ENCODE results near the gene FOXN4. TPM values are rescaled to one million over a fixed set of nuclear protein-coding genes. Genes with fewer than 3 reads are reported as not detected.

Gene FOXN4
- polyA plus RNA-seq, 1 donor from 2014 or later = 0.14 TPM

DNA sequence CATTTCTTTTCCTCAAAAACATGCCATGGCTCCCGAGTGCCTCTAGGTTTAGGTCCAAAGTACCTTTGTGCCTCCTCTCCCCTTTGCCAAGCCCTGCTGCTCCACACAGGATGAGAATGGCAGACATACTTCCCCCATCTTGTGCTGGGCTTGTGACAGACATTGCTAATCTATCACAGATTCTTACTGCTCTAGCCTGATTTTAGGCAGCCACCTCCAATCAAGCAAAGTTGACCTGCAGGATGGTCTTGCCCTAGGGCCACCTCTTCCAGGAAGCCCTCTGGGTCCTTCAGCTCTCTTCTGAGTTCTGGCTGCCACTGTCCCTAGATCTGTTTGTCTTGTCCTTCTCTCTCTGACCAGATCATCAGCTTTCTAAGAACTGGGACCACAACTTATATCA lies 20.5 kb downstream of the FOXN4 start:
- Histone ChIP-seq H3K4me2 (ENCODE audit: low read length) (no peak overlapping the region), H3K27me3 (ENCODE audit: insufficient read depth, low read depth, low read length) (no peaks in the 10 kb centered on the region), H3K9me2 (ENCODE audit: insufficient read depth, low read length) (no peaks in the 10 kb centered on the region), H3K9me3 (ENCODE audit: low read length) (no peaks in the 10 kb centered on the region), H3K9ac (ENCODE audit: low read length) (no peak overlapping the region), H3K4me3 (ENCODE audit: low read length) (no peak overlapping the region), H3K36me3 (ENCODE audit: insufficient read depth, low read length) (no peaks in the 10 kb centered on the region), H3K79me2 (replicated peaks; ENCODE audit: insufficient read depth, low read length) (no peaks in the 10 kb centered on the region), H3K27ac (ENCODE audit: low read length) (no peak overlapping the region), H3F3A (ENCODE audit: insufficient read depth, low read length, poor library complexity, severe bottlenecking) (no peaks in the 10 kb centered on the region), H2AFZ (ENCODE audit: low read depth, low read length) (no peak overlapping the region), H4K20me1 (ENCODE audit: insufficient read depth) (no peaks in the 10 kb centered on the region)
- TF ChIP-seq TAF1 (IDR thresholded peaks at IDR 0.05; ENCODE audit: low read depth) (no peak), EP300 (conservative IDR thresholded peaks at IDR 0.05; ENCODE audit: poor library complexity, severe bottlenecking) (no peak), RAD21 (conservative IDR thresholded peaks at IDR 0.05) (no peak), POLR2AphosphoS5 (IDR thresholded peaks at IDR 0.05) (no peak), EZH2 (IDR thresholded peaks at IDR 0.05; ENCODE audit: borderline replicate concordance, insufficient read depth, low read length, poor library complexity, severe bottlenecking) (no peak), MXI1 (conservative IDR thresholded peaks at IDR 0.05; ENCODE audit: poor library complexity, severe bottlenecking) (no peak), SMC3 (conservative IDR thresholded peaks at IDR 0.05; ENCODE audit: poor library complexity) (no peak)
- TF ChIP-seq, protein P1, sequence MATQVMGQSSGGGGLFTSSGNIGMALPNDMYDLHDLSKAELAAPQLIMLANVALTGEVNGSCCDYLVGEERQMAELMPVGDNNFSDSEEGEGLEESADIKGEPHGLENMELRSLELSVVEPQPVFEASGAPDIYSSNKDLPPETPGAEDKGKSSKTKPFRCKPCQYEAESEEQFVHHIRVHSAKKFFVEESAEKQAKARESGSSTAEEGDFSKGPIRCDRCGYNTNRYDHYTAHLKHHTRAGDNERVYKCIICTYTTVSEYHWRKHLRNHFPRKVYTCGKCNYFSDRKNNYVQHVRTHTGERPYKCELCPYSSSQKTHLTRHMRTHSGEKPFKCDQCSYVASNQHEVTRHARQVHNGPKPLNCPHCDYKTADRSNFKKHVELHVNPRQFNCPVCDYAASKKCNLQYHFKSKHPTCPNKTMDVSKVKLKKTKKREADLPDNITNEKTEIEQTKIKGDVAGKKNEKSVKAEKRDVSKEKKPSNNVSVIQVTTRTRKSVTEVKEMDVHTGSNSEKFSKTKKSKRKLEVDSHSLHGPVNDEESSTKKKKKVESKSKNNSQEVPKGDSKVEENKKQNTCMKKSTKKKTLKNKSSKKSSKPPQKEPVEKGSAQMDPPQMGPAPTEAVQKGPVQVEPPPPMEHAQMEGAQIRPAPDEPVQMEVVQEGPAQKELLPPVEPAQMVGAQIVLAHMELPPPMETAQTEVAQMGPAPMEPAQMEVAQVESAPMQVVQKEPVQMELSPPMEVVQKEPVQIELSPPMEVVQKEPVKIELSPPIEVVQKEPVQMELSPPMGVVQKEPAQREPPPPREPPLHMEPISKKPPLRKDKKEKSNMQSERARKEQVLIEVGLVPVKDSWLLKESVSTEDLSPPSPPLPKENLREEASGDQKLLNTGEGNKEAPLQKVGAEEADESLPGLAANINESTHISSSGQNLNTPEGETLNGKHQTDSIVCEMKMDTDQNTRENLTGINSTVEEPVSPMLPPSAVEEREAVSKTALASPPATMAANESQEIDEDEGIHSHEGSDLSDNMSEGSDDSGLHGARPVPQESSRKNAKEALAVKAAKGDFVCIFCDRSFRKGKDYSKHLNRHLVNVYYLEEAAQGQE (IDR thresholded peaks at IDR 0.05; ENCODE audit: borderline replicate concordance) = no peak
- TF ChIP-seq, protein P2, sequence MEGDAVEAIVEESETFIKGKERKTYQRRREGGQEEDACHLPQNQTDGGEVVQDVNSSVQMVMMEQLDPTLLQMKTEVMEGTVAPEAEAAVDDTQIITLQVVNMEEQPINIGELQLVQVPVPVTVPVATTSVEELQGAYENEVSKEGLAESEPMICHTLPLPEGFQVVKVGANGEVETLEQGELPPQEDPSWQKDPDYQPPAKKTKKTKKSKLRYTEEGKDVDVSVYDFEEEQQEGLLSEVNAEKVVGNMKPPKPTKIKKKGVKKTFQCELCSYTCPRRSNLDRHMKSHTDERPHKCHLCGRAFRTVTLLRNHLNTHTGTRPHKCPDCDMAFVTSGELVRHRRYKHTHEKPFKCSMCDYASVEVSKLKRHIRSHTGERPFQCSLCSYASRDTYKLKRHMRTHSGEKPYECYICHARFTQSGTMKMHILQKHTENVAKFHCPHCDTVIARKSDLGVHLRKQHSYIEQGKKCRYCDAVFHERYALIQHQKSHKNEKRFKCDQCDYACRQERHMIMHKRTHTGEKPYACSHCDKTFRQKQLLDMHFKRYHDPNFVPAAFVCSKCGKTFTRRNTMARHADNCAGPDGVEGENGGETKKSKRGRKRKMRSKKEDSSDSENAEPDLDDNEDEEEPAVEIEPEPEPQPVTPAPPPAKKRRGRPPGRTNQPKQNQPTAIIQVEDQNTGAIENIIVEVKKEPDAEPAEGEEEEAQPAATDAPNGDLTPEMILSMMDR (IDR thresholded peaks at IDR 0.05; ENCODE audit: poor library complexity, severe bottlenecking) = no peak

DNA sequence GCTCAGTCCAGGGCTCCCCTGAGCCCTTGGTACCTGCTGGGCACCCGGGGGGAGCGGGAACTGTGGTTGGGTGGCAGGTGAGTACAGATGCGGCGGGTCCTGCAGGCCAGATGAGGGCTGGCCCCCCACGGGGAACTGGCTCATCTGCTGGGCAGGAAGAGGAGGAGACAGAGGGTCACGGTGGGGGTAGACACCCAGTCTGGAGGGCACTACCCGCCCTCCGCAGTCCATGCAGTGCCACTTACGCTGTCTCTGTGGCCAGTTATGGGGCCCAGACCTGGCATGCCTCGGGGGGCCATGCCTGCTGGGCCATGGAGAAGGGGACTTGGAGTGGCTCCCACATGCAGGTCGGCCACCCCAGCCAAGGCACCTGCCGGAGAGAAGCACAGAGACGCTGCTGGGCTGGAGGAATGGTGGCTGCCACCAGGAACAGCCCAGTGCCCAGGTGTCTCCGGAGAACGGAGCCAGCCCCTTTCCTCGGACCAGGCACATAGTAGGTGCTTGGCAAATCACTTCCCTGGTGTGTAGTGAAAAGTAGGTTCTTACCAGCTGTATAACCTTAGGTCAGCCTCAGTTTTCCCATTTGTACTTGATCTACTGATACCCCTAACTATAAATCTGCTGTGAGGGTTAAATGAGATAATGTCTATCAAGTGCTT lies 21.1 kb downstream of the FOXN4 start:
- no peak overlapping the region for H2AFZ ChIP-seq (ENCODE audit: low read depth, low read length)
- H3K9me3 ChIP-seq (ENCODE audit: low read length) = no peaks in the 10 kb centered on the region
- no peak overlapping the region for H3K4me3 ChIP-seq (ENCODE audit: low read length)
- H3F3A ChIP-seq (ENCODE audit: insufficient read depth, low read length, poor library complexity, severe bottlenecking) = no peaks in the 10 kb centered on the region
- H3K4me2 ChIP-seq (ENCODE audit: low read length) = no peak overlapping the region
- H3K27me3 ChIP-seq (ENCODE audit: insufficient read depth, low read depth, low read length) = no peaks in the 10 kb centered on the region
- H3K9ac ChIP-seq (ENCODE audit: low read length) = no peak overlapping the region
- TF ChIP-seq, protein P1 (IDR thresholded peaks at IDR 0.05; ENCODE audit: borderline replicate concordance) = no peak
- TF ChIP-seq, protein P2 (IDR thresholded peaks at IDR 0.05; ENCODE audit: poor library complexity, severe bottlenecking) = no peak
- no peak for TF ChIP-seq POLR2AphosphoS5 (IDR thresholded peaks at IDR 0.05)
- TF ChIP-seq EP300 (conservative IDR thresholded peaks at IDR 0.05; ENCODE audit: poor library complexity, severe bottlenecking) = no peak
- no peak for TF ChIP-seq MXI1 (conservative IDR thresholded peaks at IDR 0.05; ENCODE audit: poor library complexity, severe bottlenecking)
- no peak for TF ChIP-seq TAF1 (IDR thresholded peaks at IDR 0.05; ENCODE audit: low read depth)
- H3K9me2 ChIP-seq (ENCODE audit: insufficient read depth, low read length) = no peaks in the 10 kb centered on the region
- no peaks in the 10 kb centered on the region for H3K36me3 ChIP-seq (ENCODE audit: insufficient read depth, low read length)
- H3K79me2 ChIP-seq (replicated peaks; ENCODE audit: insufficient read depth, low read length) = no peaks in the 10 kb centered on the region
- H3K27ac ChIP-seq (ENCODE audit: low read length) = no peak overlapping the region
- no peaks in the 10 kb centered on the region for H4K20me1 ChIP-seq (ENCODE audit: insufficient read depth)

Data from neural cell (in vitro differentiated cells).